ENCODE results near the gene MYRFL.

Gene MYRFL

GRCh38 chr12:69913526-69913925, 88.5 kb downstream of the MYRFL start:
- no peaks in the 10 kb centered on the region for H4K20me1 ChIP-seq (ENCODE audit: insufficient read depth, low read length, poor library complexity, severe bottlenecking)
- H3K27me3 ChIP-seq (ENCODE audit: insufficient read depth, low read length, poor library complexity, severe bottlenecking) = no peaks in the 10 kb centered on the region
- H3K4me1 ChIP-seq (ENCODE audit: insufficient read depth, low read length, poor library complexity, severe bottlenecking) = no peaks in the 10 kb centered on the region
- H3K4me3 ChIP-seq (ENCODE audit: low read length, poor library complexity, severe bottlenecking) = no peak overlapping the region
- no peaks in the 10 kb centered on the region for H3K79me2 ChIP-seq (ENCODE audit: insufficient read depth, low read length)
- no peak overlapping the region for H3K4me2 ChIP-seq (ENCODE audit: low read depth, low read length, poor library complexity, severe bottlenecking)
- H3K9me2 ChIP-seq (replicated peaks; ENCODE audit: low read depth, low read length) = no peaks in the 10 kb centered on the region
- H3K36me3 ChIP-seq (ENCODE audit: insufficient read depth, low read length) = no peaks in the 10 kb centered on the region
- H3K9me3 ChIP-seq (ENCODE audit: insufficient read depth, low read depth, low read length) = no peaks in the 10 kb centered on the region
- no peak overlapping the region for H2AFZ ChIP-seq (ENCODE audit: low read length)
- TF ChIP-seq EZH2phosphoT487 (IDR thresholded peaks at IDR 0.05; ENCODE audit: borderline replicate concordance) (no peak), CTCF (conservative IDR thresholded peaks at IDR 0.05; ENCODE audit: low read length) (no peak)
- no peaks in the 10 kb centered on the region for H3F3A ChIP-seq (ENCODE audit: low read depth)
- H3K9ac ChIP-seq (ENCODE audit: low read depth, low read length, poor library complexity, severe bottlenecking) = no peak overlapping the region

- H3K4me1 ChIP-seq (ENCODE audit: insufficient read depth, low read length, poor library complexity, severe bottlenecking) = peaks cover 5% of the 10 kb centered on the region
Measured at GRCh38 chr12:69915964-69916363, 90.9 kb downstream of the MYRFL start.

GRCh38 chr12:69916544-69917235, 91.7 kb downstream of the MYRFL start:
- no peaks in the 10 kb centered on the region for H3K79me2 ChIP-seq (ENCODE audit: insufficient read depth, low read length)
- H3K9me3 ChIP-seq (ENCODE audit: insufficient read depth, low read depth, low read length) = no peaks in the 10 kb centered on the region
- TF ChIP-seq EZH2phosphoT487 (IDR thresholded peaks at IDR 0.05; ENCODE audit: borderline replicate concordance) = no peak
- TF ChIP-seq CTCF (conservative IDR thresholded peaks at IDR 0.05; ENCODE audit: low read length) = no peak
- H4K20me1 ChIP-seq (ENCODE audit: insufficient read depth, low read length, poor library complexity, severe bottlenecking) = no peaks in the 10 kb centered on the region
- peaks cover 5% of the 10 kb centered on the region for H3K4me1 ChIP-seq (ENCODE audit: insufficient read depth, low read length, poor library complexity, severe bottlenecking)
- no peak overlapping the region for H3K4me3 ChIP-seq (ENCODE audit: low read length, poor library complexity, severe bottlenecking)
- H3K9ac ChIP-seq (ENCODE audit: low read depth, low read length, poor library complexity, severe bottlenecking) = no peak overlapping the region
- no peaks in the 10 kb centered on the region for H3K9me2 ChIP-seq (replicated peaks; ENCODE audit: low read depth, low read length)
- H3K36me3 ChIP-seq (ENCODE audit: insufficient read depth, low read length) = no peaks in the 10 kb centered on the region
- no peaks in the 10 kb centered on the region for H3K27me3 ChIP-seq (ENCODE audit: insufficient read depth, low read length, poor library complexity, severe bottlenecking)
- no peaks in the 10 kb centered on the region for H3F3A ChIP-seq (ENCODE audit: low read depth)
- H3K4me2 ChIP-seq (ENCODE audit: low read depth, low read length, poor library complexity, severe bottlenecking) = no peak overlapping the region
- H2AFZ ChIP-seq (ENCODE audit: low read length) = peak overlapping the region; percentile 47; the same call in 1 of the 2 replicates

More at GRCh38 chr12:69915964-69916363, 90.9 kb downstream of the MYRFL start:
- Histone ChIP-seq H3K27me3 (ENCODE audit: insufficient read depth, low read length, poor library complexity, severe bottlenecking) (no peaks in the 10 kb centered on the region), H3K9me3 (ENCODE audit: insufficient read depth, low read depth, low read length) (no peaks in the 10 kb centered on the region), H2AFZ (ENCODE audit: low read length) (no peak overlapping the region), H3F3A (ENCODE audit: low read depth) (no peaks in the 10 kb centered on the region), H3K4me2 (ENCODE audit: low read depth, low read length, poor library complexity, severe bottlenecking) (no peak overlapping the region), H3K36me3 (ENCODE audit: insufficient read depth, low read length) (no peaks in the 10 kb centered on the region), H3K9ac (ENCODE audit: low read depth, low read length, poor library complexity, severe bottlenecking) (no peak overlapping the region), H3K9me2 (replicated peaks; ENCODE audit: low read depth, low read length) (no peaks in the 10 kb centered on the region), H4K20me1 (ENCODE audit: insufficient read depth, low read length, poor library complexity, severe bottlenecking) (no peaks in the 10 kb centered on the region), H3K79me2 (ENCODE audit: insufficient read depth, low read length) (no peaks in the 10 kb centered on the region), H3K4me3 (ENCODE audit: low read length, poor library complexity, severe bottlenecking) (no peak overlapping the region)
- TF ChIP-seq CTCF (conservative IDR thresholded peaks at IDR 0.05; ENCODE audit: low read length) (no peak), EZH2phosphoT487 (IDR thresholded peaks at IDR 0.05; ENCODE audit: borderline replicate concordance) (no peak)
